Liver (tissue), 9 donors: ENCODE data around the gene CDH13. TPM values are rescaled to one million over a fixed set of nuclear protein-coding genes. Genes with fewer than 3 reads are reported as not detected.

Experiments used
- DNase-seq: peaks from one replicate; pipeline ENCODE4 v3.0.0-alpha.2; 2017; ENCODE audit warnings: low spot score
- H3K27ac ChIP-seq, 2 donors: one replicate each; pipeline ENCODE4 v1.7.0; 2013; ENCODE audit warnings: inconsistent platforms in 2 of 2, low read length in 2 of 2, control low read depth in 1 of 2, low read depth in 1 of 2, mild to moderate bottlenecking in 1 of 2
- H3K27me3 ChIP-seq, 4 donors: one replicate each; pipeline versions ENCODE4 v1.6.1 to v1.7.0; 2013; ENCODE audit warnings: low read length in 3 of 4, inconsistent platforms in 1 of 4, mild to moderate bottlenecking in 1 of 4, moderate library complexity in 1 of 4; ENCODE audit not compliant: control insufficient read depth in 4 of 4, insufficient read depth in 4 of 4
- H3K36me3 ChIP-seq, 4 donors: one replicate each; pipeline versions ENCODE4 v1.6.1 to v1.7.0; 2013; ENCODE audit warnings: low read length in 3 of 4, mild to moderate bottlenecking in 3 of 4, low read depth in 1 of 4, moderate library complexity in 1 of 4; ENCODE audit not compliant: control insufficient read depth in 4 of 4, insufficient read depth in 3 of 4
- H3K4me1 ChIP-seq, 4 donors: one replicate each; pipeline versions ENCODE4 v1.6.1 to v1.7.0; 2013; ENCODE audit warnings: low read length in 3 of 4, mild to moderate bottlenecking in 3 of 4, moderate library complexity in 1 of 4; ENCODE audit not compliant: control insufficient read depth in 4 of 4, insufficient read depth in 4 of 4
- H3K4me3 ChIP-seq, 3 donors: one replicate each; pipeline versions ENCODE4 v1.6.1 to v1.7.0; 2013; ENCODE audit warnings: low read length in 3 of 3, control low read depth in 1 of 3, low read depth in 1 of 3, mild to moderate bottlenecking in 1 of 3
- H3K9ac ChIP-seq, 2 donors: one replicate each; pipeline ENCODE4 v1.7.0; 2013; ENCODE audit warnings: low read length in 2 of 2, mild to moderate bottlenecking in 2 of 2, moderate library complexity in 2 of 2, control low read depth in 1 of 2, low read depth in 1 of 2
- H3K9me3 ChIP-seq, 4 donors: one replicate each; pipeline versions ENCODE4 v1.6.1 to v1.7.0; 2013; ENCODE audit warnings: low read length in 3 of 4; ENCODE audit not compliant: control insufficient read depth in 4 of 4
- EGR1 ChIP-seq, 2 donors: IDR thresholded peaks; 2 replicates each; pipeline ENCODE4 v1.6.1; 2016 to 2018; ENCODE audit warnings: antibody characterized with exemption in 2 of 2, low read depth in 2 of 2
- FOXA2 ChIP-seq: IDR thresholded peaks from 2 replicates; pipeline ENCODE4 v1.6.1; 2016; ENCODE audit warnings: antibody characterized with exemption
- HNF4A ChIP-seq, 2 donors: conservative IDR thresholded peaks; 2 replicates each; pipeline ENCODE4 v1.6.1; 2016; ENCODE audit warnings: antibody characterized with exemption in 2 of 2, mild to moderate bottlenecking in 2 of 2
- HNF4G ChIP-seq: IDR thresholded peaks from 2 replicates; pipeline ENCODE4 v1.6.1; 2016; ENCODE audit warnings: antibody characterized with exemption
- NR2F2 ChIP-seq: IDR thresholded peaks from 2 replicates; pipeline ENCODE4 v1.6.1; 2016; ENCODE audit warnings: antibody characterized with exemption
- RAD21 ChIP-seq, 2 donors: IDR thresholded peaks; 2 replicates each; pipeline ENCODE4 v1.6.1; 2016; ENCODE audit warnings: antibody characterized with exemption in 2 of 2, mild to moderate bottlenecking in 2 of 2
- RXRA ChIP-seq, 2 donors: IDR thresholded peaks; 2 replicates each; pipeline ENCODE4 v1.6.1; 2017 to 2018; ENCODE audit warnings: antibody characterized with exemption in 2 of 2, mild to moderate bottlenecking in 1 of 2
- SP1 ChIP-seq: IDR thresholded peaks from 2 replicates; pipeline ENCODE4 v1.6.1; 2018; ENCODE audit warnings: antibody characterized with exemption, mild to moderate bottlenecking
- YY1 ChIP-seq: IDR thresholded peaks from 2 replicates; pipeline ENCODE4 v1.6.1; 2016; ENCODE audit warnings: antibody characterized with exemption, mild to moderate bottlenecking
- WGBS: extraction: QIAGEN DNeasy Blood & Tissue Kit; methylation state at CpG from one replicate; pipeline ENCODE4 v1.1.7; 2013; 5-methylcytosine and 5-hydroxymethylcytosine counted together
- polyA plus RNA-seq, 2 donors: library from polyadenylated mRNA; stranded (reverse) in 1 of 2; unstranded in 1 of 2; fragments of 200-250 nt in 1 of 2; fragments of >200 nt in 1 of 2; fragmentation: Nextera tagmentation in 1 of 2; extraction: Ambion mirVana in 1 of 2; gene quantifications; one replicate each; pipeline versions ENCODE4 v1.2.1 to v1.2.3, GENCODE V29; 2013 to 2015
- total RNA-seq, 2 donors: library from RNA; depleted of rRNA; stranded (reverse); fragments of >200 nt; gene quantifications; one replicate each; pipeline ENCODE4 v1.2.3, GENCODE V29; 2014
- TF ChIP-seq, protein P1 (sequence below): IDR thresholded peaks from 2 replicates; pipeline ENCODE4 v1.6.1; 2016; ENCODE audit warnings: antibody characterized with exemption, mild to moderate bottlenecking
- TF ChIP-seq, protein P2 (sequence below): IDR thresholded peaks from 2 replicates; pipeline ENCODE4 v1.6.1; 2016; ENCODE audit warnings: antibody characterized with exemption
- TF ChIP-seq, protein P3 (sequence below): fragments of 150-350 bp; IDR thresholded peaks from 2 replicates; pipeline ENCODE4 v1.5.1; 2017; ENCODE audit warnings: improper control_type of control experiment, low read depth, low read length; ENCODE audit not compliant: missing input control
- TF ChIP-seq, protein P4 (sequence below): IDR thresholded peaks from 2 replicates; pipeline ENCODE4 v1.6.1; 2016; ENCODE audit warnings: antibody characterized with exemption
- donor health status: healthy.
- donor health status: healthy.
- donor health status: healthy.
- donor health status: healthy.
- donor health status: healthy.

The CDH13 gene
- total and polyA plus RNA-seq, 4 donors: 0.21 to 1.5 (median 0.58) TPM

GRCh38 chr16:83345846-83346640 is 719.3 kb downstream of the CDH13 start:
- H3K4me3 ChIP-seq: no peak overlapping the region
- H3K36me3 ChIP-seq: no peaks in the 10 kb centered on the region
- TF ChIP-seq RAD21 (IDR thresholded peaks at IDR 0.05) (no peak), FOXA2 (no peak), HNF4A (conservative IDR thresholded peaks at IDR 0.05) (no peak), SP1 (no peak), HNF4G (no peak), RXRA (IDR thresholded peaks at IDR 0.05) (no peak), YY1 (no peak), NR2F2 (no peak)
- TF ChIP-seq, protein P1, sequence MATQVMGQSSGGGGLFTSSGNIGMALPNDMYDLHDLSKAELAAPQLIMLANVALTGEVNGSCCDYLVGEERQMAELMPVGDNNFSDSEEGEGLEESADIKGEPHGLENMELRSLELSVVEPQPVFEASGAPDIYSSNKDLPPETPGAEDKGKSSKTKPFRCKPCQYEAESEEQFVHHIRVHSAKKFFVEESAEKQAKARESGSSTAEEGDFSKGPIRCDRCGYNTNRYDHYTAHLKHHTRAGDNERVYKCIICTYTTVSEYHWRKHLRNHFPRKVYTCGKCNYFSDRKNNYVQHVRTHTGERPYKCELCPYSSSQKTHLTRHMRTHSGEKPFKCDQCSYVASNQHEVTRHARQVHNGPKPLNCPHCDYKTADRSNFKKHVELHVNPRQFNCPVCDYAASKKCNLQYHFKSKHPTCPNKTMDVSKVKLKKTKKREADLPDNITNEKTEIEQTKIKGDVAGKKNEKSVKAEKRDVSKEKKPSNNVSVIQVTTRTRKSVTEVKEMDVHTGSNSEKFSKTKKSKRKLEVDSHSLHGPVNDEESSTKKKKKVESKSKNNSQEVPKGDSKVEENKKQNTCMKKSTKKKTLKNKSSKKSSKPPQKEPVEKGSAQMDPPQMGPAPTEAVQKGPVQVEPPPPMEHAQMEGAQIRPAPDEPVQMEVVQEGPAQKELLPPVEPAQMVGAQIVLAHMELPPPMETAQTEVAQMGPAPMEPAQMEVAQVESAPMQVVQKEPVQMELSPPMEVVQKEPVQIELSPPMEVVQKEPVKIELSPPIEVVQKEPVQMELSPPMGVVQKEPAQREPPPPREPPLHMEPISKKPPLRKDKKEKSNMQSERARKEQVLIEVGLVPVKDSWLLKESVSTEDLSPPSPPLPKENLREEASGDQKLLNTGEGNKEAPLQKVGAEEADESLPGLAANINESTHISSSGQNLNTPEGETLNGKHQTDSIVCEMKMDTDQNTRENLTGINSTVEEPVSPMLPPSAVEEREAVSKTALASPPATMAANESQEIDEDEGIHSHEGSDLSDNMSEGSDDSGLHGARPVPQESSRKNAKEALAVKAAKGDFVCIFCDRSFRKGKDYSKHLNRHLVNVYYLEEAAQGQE: no peak
- TF ChIP-seq, protein P2, sequence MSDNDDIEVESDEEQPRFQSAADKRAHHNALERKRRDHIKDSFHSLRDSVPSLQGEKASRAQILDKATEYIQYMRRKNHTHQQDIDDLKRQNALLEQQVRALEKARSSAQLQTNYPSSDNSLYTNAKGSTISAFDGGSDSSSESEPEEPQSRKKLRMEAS: no peak
- TF ChIP-seq, protein P3, sequence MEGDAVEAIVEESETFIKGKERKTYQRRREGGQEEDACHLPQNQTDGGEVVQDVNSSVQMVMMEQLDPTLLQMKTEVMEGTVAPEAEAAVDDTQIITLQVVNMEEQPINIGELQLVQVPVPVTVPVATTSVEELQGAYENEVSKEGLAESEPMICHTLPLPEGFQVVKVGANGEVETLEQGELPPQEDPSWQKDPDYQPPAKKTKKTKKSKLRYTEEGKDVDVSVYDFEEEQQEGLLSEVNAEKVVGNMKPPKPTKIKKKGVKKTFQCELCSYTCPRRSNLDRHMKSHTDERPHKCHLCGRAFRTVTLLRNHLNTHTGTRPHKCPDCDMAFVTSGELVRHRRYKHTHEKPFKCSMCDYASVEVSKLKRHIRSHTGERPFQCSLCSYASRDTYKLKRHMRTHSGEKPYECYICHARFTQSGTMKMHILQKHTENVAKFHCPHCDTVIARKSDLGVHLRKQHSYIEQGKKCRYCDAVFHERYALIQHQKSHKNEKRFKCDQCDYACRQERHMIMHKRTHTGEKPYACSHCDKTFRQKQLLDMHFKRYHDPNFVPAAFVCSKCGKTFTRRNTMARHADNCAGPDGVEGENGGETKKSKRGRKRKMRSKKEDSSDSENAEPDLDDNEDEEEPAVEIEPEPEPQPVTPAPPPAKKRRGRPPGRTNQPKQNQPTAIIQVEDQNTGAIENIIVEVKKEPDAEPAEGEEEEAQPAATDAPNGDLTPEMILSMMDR: no peak
- TF ChIP-seq, protein P4, sequence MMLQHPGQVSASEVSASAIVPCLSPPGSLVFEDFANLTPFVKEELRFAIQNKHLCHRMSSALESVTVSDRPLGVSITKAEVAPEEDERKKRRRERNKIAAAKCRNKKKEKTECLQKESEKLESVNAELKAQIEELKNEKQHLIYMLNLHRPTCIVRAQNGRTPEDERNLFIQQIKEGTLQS: no peak
- WGBS: 69% methylated on average over 14 of the region's 14 CpGs
- no peak overlapping the region for H3K27ac ChIP-seq
- no peaks in the 10 kb centered on the region for H3K4me1 ChIP-seq
- H3K9me3 ChIP-seq: no peaks in the 10 kb centered on the region
- peaks cover 0 to 4% (median 0%) of the 10 kb centered on the region in 4 donors for H3K27me3 ChIP-seq
- no peak overlapping the region for H3K9ac ChIP-seq
- DNase-seq: no peak

GRCh38 chr16:83348991-83349390 is 722.2 kb downstream of the CDH13 start:
- Histone ChIP-seq H3K27ac (no peak overlapping the region), H3K27me3 (peaks cover 0 to 10% (median 0%) of the 10 kb centered on the region in 4 donors), H3K4me1 (no peaks in the 10 kb centered on the region), H3K9me3 (no peaks in the 10 kb centered on the region), H3K4me3 (no peak overlapping the region), H3K36me3 (no peaks in the 10 kb centered on the region), H3K9ac (no peak overlapping the region)
- WGBS: 78% methylated on average over 5 of the region's 5 CpGs
- DNase-seq: no peak
- no peak for TF ChIP-seq EGR1 (IDR thresholded peaks at IDR 0.05; ENCODE audit: low read depth in 2 of 2)
- TF ChIP-seq NR2F2: no peak
